HCT116 (cell line): ENCODE data around the gene SF3B4.

Experiments used
- EZH2 ChIP-seq: fragments of 200-600 bp; sonication (generic); IDR thresholded peaks from 2 replicates; pipeline ENCODE4 v1.6.1; 2017; ENCODE audit warnings: antibody characterized with exemption, mixed run types
- POLR2A ChIP-seq: IDR thresholded peaks from 2 replicates; pipeline ENCODE4 v1.7.0; 2011; ENCODE audit warnings: borderline replicate concordance; ENCODE audit not compliant: insufficient read depth, insufficient read length; ENCODE audit errors: extremely low read depth
- REST ChIP-seq: IDR thresholded peaks from 2 replicates; pipeline ENCODE4 v1.6.1; 2012; ENCODE audit warnings: low read depth
- YY1 ChIP-seq: IDR thresholded peaks from 2 replicates; pipeline ENCODE4 v1.6.1; 2011; ENCODE audit warnings: low read length, low read depth, moderate library complexity, mild to moderate bottlenecking; ENCODE audit not compliant: insufficient replicate concordance; ENCODE audit errors: extremely low read depth
- TF ChIP-seq, protein P1 (sequence below), 3 experiments: fragments of 200-600 bp in 1 of 3; sonication (generic) in 1 of 3; IDR thresholded peaks in 2 of 3; conservative IDR thresholded peaks in 1 of 3; 2 replicates each; pipeline ENCODE4 v1.5.1; 2012 to 2017; ENCODE audit warnings: low read depth in 2 of 3, low read length in 2 of 3, antibody characterized with exemption in 1 of 3, borderline replicate concordance in 1 of 3, control low read depth in 1 of 3, mild to moderate bottlenecking in 1 of 3, mixed read lengths in 1 of 3, mixed run types in 1 of 3, moderate library complexity in 1 of 3; ENCODE audit not compliant: insufficient read depth in 1 of 3

DNA sequence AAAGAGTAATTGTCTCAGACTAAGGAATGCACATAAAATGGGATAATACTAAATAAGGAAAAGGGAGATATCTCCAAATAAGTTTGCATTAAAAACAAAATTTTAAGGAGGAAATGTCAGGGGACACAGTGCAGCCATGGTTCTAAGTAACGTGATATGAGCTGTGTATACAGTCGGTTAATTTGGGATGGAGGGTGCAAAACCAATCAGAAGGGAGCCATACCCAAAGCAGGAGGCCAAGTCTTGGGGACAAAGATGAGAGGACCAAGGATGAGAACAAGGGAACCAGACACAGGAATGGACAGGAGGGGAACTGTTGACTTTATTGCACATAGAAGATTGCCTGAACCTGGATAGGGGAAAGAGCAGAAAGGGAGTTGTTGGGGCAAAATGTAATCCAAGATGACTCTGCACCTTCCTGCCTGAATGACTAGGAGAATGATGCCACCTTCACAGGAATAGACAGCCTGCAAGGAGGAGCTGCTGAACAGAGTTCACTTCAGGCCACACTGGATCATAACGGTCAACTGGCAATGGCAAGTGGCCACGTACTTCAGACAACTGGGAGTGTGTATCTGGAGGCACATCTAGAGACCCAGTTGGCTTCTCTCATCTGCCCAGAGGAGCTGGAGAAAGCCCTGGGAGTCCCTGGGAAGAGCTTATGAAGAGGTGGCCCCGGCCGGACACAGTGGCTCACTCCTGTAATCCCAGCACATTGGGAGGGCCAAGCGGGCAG is 50.2 kb downstream of the SF3B4 start:
- TF ChIP-seq, protein P1, sequence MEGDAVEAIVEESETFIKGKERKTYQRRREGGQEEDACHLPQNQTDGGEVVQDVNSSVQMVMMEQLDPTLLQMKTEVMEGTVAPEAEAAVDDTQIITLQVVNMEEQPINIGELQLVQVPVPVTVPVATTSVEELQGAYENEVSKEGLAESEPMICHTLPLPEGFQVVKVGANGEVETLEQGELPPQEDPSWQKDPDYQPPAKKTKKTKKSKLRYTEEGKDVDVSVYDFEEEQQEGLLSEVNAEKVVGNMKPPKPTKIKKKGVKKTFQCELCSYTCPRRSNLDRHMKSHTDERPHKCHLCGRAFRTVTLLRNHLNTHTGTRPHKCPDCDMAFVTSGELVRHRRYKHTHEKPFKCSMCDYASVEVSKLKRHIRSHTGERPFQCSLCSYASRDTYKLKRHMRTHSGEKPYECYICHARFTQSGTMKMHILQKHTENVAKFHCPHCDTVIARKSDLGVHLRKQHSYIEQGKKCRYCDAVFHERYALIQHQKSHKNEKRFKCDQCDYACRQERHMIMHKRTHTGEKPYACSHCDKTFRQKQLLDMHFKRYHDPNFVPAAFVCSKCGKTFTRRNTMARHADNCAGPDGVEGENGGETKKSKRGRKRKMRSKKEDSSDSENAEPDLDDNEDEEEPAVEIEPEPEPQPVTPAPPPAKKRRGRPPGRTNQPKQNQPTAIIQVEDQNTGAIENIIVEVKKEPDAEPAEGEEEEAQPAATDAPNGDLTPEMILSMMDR (IDR thresholded peaks at IDR 0.05 in 2 of 3, conservative IDR thresholded peaks at IDR 0.05 in 1 of 3; ENCODE audit: borderline replicate concordance in 1 of 3, insufficient read depth in 1 of 3, low read depth in 2 of 3, low read length in 2 of 3), result no peak
- TF ChIP-seq REST, result no peak
- TF ChIP-seq POLR2A, result no peak
- TF ChIP-seq YY1, result no peak
- no peak for TF ChIP-seq EZH2
